ENCODE results near the gene FIS1.
"Not testable (repeated sequence)": the region's sequence is repeated elsewhere in the genome, so short reads cannot be mapped to it uniquely, and the experiment has no call there.

Gene FIS1

GRCh38 chr7:101258243-101258731 lies 13.4 kb upstream of the FIS1 start:
- DNase-seq (ENCODE audit: low read depth, low spot score), result no peak

- no peak for DNase-seq (ENCODE audit: low read depth, low spot score)
Observed at GRCh38 chr7:101255796-101256195, 10.9 kb upstream of the FIS1 start.

- DNase-seq (ENCODE audit: low read depth, low spot score), result not testable (repeated sequence)
Observed at GRCh38 chr7:101253199-101253598, 8.3 kb upstream of the FIS1 start.

GRCh38 chr7:101251871-101252659 lies 7.2 kb upstream of the FIS1 start:
- DNase-seq (ENCODE audit: low read depth, low spot score), result peak; percentile 92

GRCh38 chr7:101250324-101250723 lies 5.4 kb upstream of the FIS1 start:
- no peak for DNase-seq (ENCODE audit: low read depth, low spot score)

- no peak for DNase-seq (ENCODE audit: low read depth, low spot score)
Observed at GRCh38 chr7:101248276-101248675, 3.4 kb upstream of the FIS1 start.

GRCh38 chr7:101245147-101245668 lies 327 bp upstream of the FIS1 start:
- DNase-seq (ENCODE audit: low read depth, low spot score), result no peak

GRCh38 chr7:101243646-101244374 lies 1.1 kb downstream of the FIS1 start:
- DNase-seq (ENCODE audit: low read depth, low spot score), result no peak

GRCh38 chr7:101241443-101242349 lies 3.2 kb downstream of the FIS1 start:
- no peak for DNase-seq (ENCODE audit: low read depth, low spot score)

- DNase-seq (ENCODE audit: low read depth, low spot score), result no peak
Observed at GRCh38 chr7:101241015-101241363, 3.9 kb downstream of the FIS1 start.

GRCh38 chr7:101240226-101241014 lies 4.5 kb downstream of the FIS1 start:
- no peak for DNase-seq (ENCODE audit: low read depth, low spot score)

GRCh38 chr7:101239951-101240220 lies 5.0 kb downstream of the FIS1 start:
- DNase-seq (ENCODE audit: low read depth, low spot score), result no peak

- no peak for DNase-seq (ENCODE audit: low read depth, low spot score)
Observed at GRCh38 chr7:101239191-101239950, 5.5 kb downstream of the FIS1 start.

- no peak for DNase-seq (ENCODE audit: low read depth, low spot score)
Observed at GRCh38 chr7:101238226-101239182, 6.4 kb downstream of the FIS1 start.

GRCh38 chr7:101237206-101238067 lies 7.4 kb downstream of the FIS1 start, which contains the start of gene CLDN15:
TSS of gene CLDN15 (minus strand) at chr7:101237802. CDS start at chr7:101237581, 221 bp downstream.
- no peak for DNase-seq (ENCODE audit: low read depth, low spot score)

- DNase-seq (ENCODE audit: low read depth, low spot score), result no peak
Observed at GRCh38 chr7:101236292-101236835, 8.5 kb downstream of the FIS1 start.

GRCh38 chr7:101235522-101235921 lies 9.4 kb downstream of the FIS1 start:
- DNase-seq (ENCODE audit: low read depth, low spot score), result no peak

- no peak for DNase-seq (ENCODE audit: low read depth, low spot score)
Observed at GRCh38 chr7:101235050-101235449, 9.8 kb downstream of the FIS1 start.
